HG03469 (cell line): ENCODE results near the gene TRAM2.

Source experiments
- ATAC-seq: cut with Tn5 transposase; IDR thresholded peaks from one replicate; pipeline ENCODE4 v1.9.1; 2021; ENCODE audit warnings: mild to moderate bottlenecking, moderate library complexity, moderate number of reproducible peaks; ENCODE audit not compliant: unreplicated experiment

TRAM2 gene

DNA sequence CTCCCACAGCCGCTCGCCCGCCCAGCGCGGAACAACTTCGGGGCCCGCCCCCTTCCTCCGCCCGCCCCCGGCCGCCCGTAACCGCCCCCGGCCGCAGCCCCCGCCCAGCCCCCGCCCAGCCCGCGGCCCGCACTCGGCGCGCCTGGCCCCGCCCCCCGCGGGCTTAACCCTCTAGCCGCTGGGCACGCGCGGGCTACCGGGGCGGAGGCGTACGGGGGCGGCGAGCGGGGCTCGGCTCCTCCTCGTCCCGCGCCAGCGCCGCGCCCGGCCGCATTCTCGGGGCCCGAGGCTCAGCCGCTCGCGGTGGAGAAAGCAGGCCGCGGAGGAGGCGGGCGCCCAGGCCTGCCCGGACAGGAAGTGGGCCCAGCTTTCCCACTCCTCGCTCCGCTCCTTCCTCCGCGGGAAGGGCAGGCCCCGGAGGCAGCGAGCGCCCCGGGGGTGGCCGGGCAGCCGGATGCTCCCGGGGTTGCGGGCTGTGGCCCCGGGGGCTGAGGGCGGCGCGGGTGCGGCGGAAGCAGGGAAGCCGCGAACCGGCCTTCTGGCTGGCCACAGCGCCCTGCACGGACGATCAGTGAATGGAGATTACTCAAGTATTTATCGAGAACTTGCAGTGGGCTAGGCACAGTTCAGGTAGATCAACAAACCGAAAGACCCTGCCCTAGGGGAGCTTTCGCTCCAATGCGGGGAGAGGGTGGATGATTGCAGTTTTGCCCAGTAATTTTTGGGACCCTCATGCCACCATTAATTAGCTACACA lies at the start of gene TRAM2:
TSS of gene TRAM2 (minus strand) at position 39 of the 756 bp plus-strand sequence. CDS start 145 bp downstream, outside the sequence.
- peak; percentile 30 for ATAC-seq

- ATAC-seq = no peak
Measured at GRCh38 chr6:52622810-52623209, 46.0 kb upstream of the TRAM2 start.

GRCh38 chr6:52621631-52622030 lies 44.8 kb upstream of the TRAM2 start:
- no peak for ATAC-seq

GRCh38 chr6:52620906-52621190 lies 44.0 kb upstream of the TRAM2 start:
- ATAC-seq = no peak

DNA sequence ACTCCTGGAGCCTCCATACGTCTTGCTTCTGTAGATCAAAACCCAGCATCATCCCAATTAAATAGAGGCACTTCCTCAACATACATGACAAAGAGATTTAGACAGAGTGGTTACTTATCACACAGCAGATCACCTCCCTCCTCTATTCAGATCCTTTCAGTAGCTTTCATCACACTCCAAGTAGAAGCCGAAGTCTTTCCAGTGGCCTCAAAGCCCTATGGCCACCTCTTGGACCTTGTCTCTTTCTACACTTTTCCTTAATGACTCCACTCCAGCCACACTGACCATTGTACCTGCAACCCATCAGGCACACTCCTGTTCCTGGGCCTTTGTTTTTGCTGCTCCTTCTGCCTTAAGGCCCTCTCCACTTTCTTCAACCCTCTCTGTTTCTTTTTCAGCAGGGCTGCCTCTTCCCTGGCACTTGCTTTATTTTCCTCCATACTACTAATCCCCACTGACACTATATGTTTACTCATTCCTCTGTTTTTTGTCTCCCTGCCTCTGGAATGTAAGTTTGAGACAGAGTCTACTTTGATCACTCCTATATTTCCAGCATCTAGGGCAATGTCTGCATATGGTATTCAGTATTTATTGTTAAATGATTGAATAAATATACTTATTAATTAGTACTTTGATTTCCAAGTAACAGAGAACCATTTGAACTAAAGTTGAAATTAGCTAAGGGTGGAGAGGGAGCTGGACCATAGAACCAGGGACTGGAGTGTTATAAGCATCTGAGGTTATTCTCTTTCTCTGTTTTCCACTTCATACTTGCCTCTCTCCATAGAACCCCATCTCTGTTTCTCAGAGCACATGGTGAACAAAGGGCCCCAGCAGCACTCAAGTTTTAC lies 43.4 kb upstream of the TRAM2 start:
- no peak for ATAC-seq

- ATAC-seq = no peak
Measured at GRCh38 chr6:52617087-52617486, 40.2 kb upstream of the TRAM2 start.

- ATAC-seq = no peak
Measured at GRCh38 chr6:52616059-52616690, 39.3 kb upstream of the TRAM2 start.

GRCh38 chr6:52612336-52613054 lies 35.6 kb upstream of the TRAM2 start:
- no peak for ATAC-seq

DNA sequence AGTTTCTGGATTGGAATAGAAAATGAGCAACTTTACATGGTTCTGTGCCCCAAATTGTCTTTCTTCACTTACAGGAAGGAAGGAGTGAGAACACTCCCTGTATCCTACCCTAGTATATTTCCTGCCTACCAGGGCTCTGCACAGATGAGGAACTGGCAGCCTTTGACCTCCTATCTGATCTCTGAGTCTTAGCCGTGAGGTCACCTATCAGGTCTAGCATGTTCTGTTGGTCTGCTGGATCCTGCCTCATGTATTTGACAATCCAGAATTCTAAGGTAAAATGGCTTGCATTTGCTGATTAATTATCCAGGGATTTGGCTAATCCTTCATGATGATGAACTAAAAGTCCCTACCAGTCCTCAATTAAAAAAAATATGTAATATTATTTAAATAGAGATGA lies 35.0 kb upstream of the TRAM2 start:
- ATAC-seq = no peak

GRCh38 chr6:52610745-52611355 lies 34.0 kb upstream of the TRAM2 start:
- ATAC-seq = no peak

GRCh38 chr6:52610011-52610410 lies 33.2 kb upstream of the TRAM2 start:
- no peak for ATAC-seq

GRCh38 chr6:52605610-52606185 lies 28.8 kb upstream of the TRAM2 start:
- no peak for ATAC-seq

- no peak for ATAC-seq
Measured at GRCh38 chr6:52603000-52603795, 26.3 kb upstream of the TRAM2 start.

DNA sequence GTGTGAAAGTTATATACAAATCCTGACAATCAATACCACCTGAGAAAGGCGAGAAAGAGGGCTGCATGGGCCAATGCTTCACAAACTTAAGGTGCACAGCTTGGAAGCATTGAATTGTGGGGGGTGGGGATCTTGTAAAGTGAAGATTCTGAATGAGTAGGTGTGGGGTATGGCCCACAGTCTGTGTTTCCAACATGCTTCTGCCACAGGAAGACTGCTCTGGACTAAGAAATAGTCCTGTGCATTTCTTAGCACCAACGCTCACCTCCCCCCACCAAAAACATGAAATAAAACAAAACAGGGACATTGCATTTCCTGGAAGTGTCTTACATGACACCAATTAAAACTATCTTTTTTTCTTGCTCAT lies 21.9 kb upstream of the TRAM2 start:
- no peak for ATAC-seq

- no peak for ATAC-seq
Measured at GRCh38 chr6:52598123-52598823, 21.4 kb upstream of the TRAM2 start.

GRCh38 chr6:52597738-52598122 lies 20.9 kb upstream of the TRAM2 start:
- no peak for ATAC-seq

DNA sequence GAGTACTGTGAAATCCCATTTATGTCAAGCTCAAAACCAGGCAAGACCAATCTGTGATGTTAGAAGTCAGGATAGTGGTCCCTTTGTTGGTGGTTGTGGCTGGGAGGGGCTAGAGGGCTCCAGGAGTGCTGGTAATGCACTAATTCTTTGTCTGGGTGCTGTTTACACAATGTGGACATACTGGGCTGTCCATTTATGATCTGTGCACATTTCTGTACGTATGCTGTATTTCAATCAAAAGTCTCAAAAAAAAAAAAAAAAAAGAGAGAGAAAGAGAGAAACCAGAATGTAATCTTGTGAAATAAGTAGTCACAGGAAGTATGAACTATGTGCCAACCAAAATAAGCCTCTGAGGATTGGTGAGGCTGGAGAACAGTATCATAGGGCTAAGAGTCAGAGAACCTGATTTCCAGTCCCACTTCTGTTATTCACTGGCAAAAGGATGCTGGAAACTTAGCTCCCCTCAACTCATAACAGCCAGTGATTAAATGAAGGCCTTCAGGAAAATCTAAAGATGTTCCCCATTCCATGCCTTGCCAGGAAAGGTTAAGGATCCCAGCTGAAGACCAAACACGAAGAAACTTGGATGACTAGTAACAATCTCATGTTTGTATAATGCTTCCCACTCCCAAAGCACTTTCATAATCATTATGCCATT lies 19.6 kb upstream of the TRAM2 start:
- no peak for ATAC-seq

DNA sequence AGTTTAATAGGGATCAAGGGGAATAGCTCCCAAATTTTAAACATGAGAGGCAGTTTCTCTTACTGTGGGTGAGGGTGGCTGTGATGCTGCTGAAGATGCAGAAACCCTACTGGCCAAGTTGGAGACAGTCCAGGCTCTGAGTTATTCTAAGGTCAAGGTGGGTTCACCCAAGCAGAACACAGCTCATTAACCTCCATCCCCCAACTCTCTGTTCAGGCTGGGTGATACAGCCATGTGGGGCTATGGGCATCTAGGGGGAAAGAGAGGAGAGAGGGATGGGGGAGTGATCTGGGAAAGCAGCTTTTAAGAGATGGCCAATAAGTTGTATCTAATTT lies 18.9 kb upstream of the TRAM2 start:
- peak; percentile 63 for ATAC-seq
